CD4-positive, alpha-beta T cell (primary cell): ENCODE measurements around the gene LMBRD1. TPM values are rescaled to one million over a fixed set of nuclear protein-coding genes. Genes with fewer than 3 reads are reported as not detected.
"Not testable (repeated sequence)": the region's sequence is repeated elsewhere in the genome, so short reads cannot be mapped to it uniquely, and the experiment has no call there.

ENCODE experiments used
- ATAC-seq: fragments of 200-7000 bp; cut with Tn5 transposase; one replicate; pipeline ENCODE4 v1.10.0; 2022; ENCODE audit warnings: mild to moderate bottlenecking; ENCODE audit not compliant: poor library complexity
- CTCF ChIA-PET: fragments of 350-600 bp; sonication (Branson Sonifier 250); formaldehyde crosslinking; loops from one replicate; lab custom pipeline; 2021; ENCODE audit warnings: antibody characterized with exemption, inconsistent platforms; lab: Charles Lee
- POLR2A ChIA-PET: fragments of 350-600 bp; sonication (Branson Sonifier 250); formaldehyde crosslinking; loops from one replicate; lab custom pipeline; 2021; ENCODE audit warnings: antibody characterized with exemption, inconsistent platforms; lab: Charles Lee
- DNase-seq, 14 experiments: peaks; one replicate each; pipeline ENCODE4 v3.0.0-alpha.2; 2013 to 2020; ENCODE audit warnings: mixed read lengths in 2 of 14
- H3K27ac ChIP-seq, 2 donors: one replicate each; pipeline versions ENCODE4 v1.5.1 to v1.7.0; 2013; ENCODE audit warnings: low read length in 2 of 2, low read depth in 1 of 2, mild to moderate bottlenecking in 1 of 2
- H3K27me3 ChIP-seq, 2 experiments: 1 replicate in 1 of 2; 2 replicates in 1 of 2; pipeline versions ENCODE4 v1.6.1 to v1.7.0; 2013; ENCODE audit warnings: low read length in 2 of 2, control low read depth in 1 of 2, mild to moderate bottlenecking in 1 of 2, moderate library complexity in 1 of 2; ENCODE audit not compliant: insufficient read depth in 2 of 2, control insufficient read depth in 1 of 2
- H3K36me3 ChIP-seq: one replicate; pipeline ENCODE4 v1.6.1; 2013; ENCODE audit warnings: low read length, control low read depth; ENCODE audit not compliant: insufficient read depth
- H3K4me1 ChIP-seq: one replicate; pipeline ENCODE4 v1.6.1; 2013; ENCODE audit warnings: low read length, control low read depth; ENCODE audit not compliant: insufficient read depth
- H3K4me3 ChIP-seq: one replicate; pipeline ENCODE4 v1.5.1; 2013; ENCODE audit warnings: mild to moderate bottlenecking, low read length, moderate library complexity
- H3K9me3 ChIP-seq, 2 experiments: 1 replicate in 1 of 2; 2 replicates in 1 of 2; pipeline versions ENCODE4 v1.6.1 to v1.7.0; 2013; ENCODE audit warnings: low read length in 2 of 2, mild to moderate bottlenecking in 2 of 2, control low read depth in 1 of 2, moderate library complexity in 1 of 2; ENCODE audit not compliant: control insufficient read depth in 1 of 2, insufficient read depth in 1 of 2
- H3K27ac Mint-ChIP-seq: one replicate; pipeline ENCODE4 v1.8.0; 2020; ENCODE audit warnings: mixed read lengths
- H3K27me3 Mint-ChIP-seq: one replicate; pipeline ENCODE4 v1.8.0; 2021; ENCODE audit warnings: mixed read lengths
- H3K36me3 Mint-ChIP-seq: one replicate; pipeline ENCODE4 v1.8.0; 2021; ENCODE audit warnings: low read depth, mixed read lengths
- H3K4me1 Mint-ChIP-seq: one replicate; pipeline ENCODE4 v1.8.0; 2021; ENCODE audit warnings: low read depth, mixed read lengths
- H3K4me3 Mint-ChIP-seq: one replicate; pipeline ENCODE4 v1.8.0; 2020; ENCODE audit warnings: mild to moderate bottlenecking, mixed read lengths
- H3K9me3 Mint-ChIP-seq: one replicate; pipeline ENCODE4 v1.8.0; 2020; ENCODE audit warnings: mixed read lengths
- CTCF ChIP-seq: fragments of 200-600 bp; IDR thresholded peaks from one replicate; pipeline ENCODE4 v1.8.0; 2022; ENCODE audit warnings: antibody characterized with exemption, mild to moderate bottlenecking
- intact Hi-C, 2 experiments: fragments of 100-400 bp; cut with DNase I in 1 of 2; cut with micrococcal nuclease in 1 of 2; formaldehyde crosslinking; loops; one replicate each; pipeline versions ENCODE4 v1.15.1 to v1.9.0; 2023 to 2025; cut with DNase I, micrococcal nuclease
- total RNA-seq, 174 experiments: library from RNA in 2 of 174; stranded (reverse) in 2 of 174; gene quantifications; one replicate each; pipeline ENCODE4 v1.2.3 and lab custom pipeline; 2021 to 2026

LMBRD1 gene
- total RNA-seq, 2 experiments from 2014 or later = 40.3 to 42.0 TPM

GRCh38 chr6:69801711-69802110 lies 4.9 kb upstream of the LMBRD1 start:
- Histone ChIP-seq H3K4me3 (no peak overlapping the region), H3K27me3 (no peaks in the 10 kb centered on the region), H3K9me3 (no peaks in the 10 kb centered on the region), H3K4me1 (peaks cover 9% of the 10 kb centered on the region), H3K27ac (no peak overlapping the region), H3K36me3 (no peaks in the 10 kb centered on the region)
- ChIA-PET POLR2A (no interaction called here), CTCF (no interaction called here)
- Mint-ChIP-seq H3K4me1 (peaks cover 16% of the 10 kb centered on the region), H3K9me3 (no peaks in the 10 kb centered on the region), H3K27ac (no peak overlapping the region), H3K36me3 (no peaks in the 10 kb centered on the region), H3K4me3 (no peak overlapping the region), H3K27me3 (peaks cover 5% of the 10 kb centered on the region)
- no peak for ATAC-seq
- intact Hi-C loops = no loop called here
- DNase-seq = no peak
- no peak for TF ChIP-seq CTCF

GRCh38 chr6:69801225-69801624 lies 4.4 kb upstream of the LMBRD1 start:
- TF ChIP-seq CTCF = no peak
- no peak overlapping the region for H3K4me3 Mint-ChIP-seq
- peaks cover 9% of the 10 kb centered on the region for H3K4me1 ChIP-seq
- ATAC-seq = no peak
- intact Hi-C loops = no loop called here
- no peak overlapping the region for H3K27ac Mint-ChIP-seq
- H3K27me3 Mint-ChIP-seq = peaks cover 5% of the 10 kb centered on the region
- CTCF ChIA-PET = no interaction called here
- H3K9me3 Mint-ChIP-seq = no peaks in the 10 kb centered on the region
- no peak for DNase-seq
- H3K27me3 ChIP-seq = no peaks in the 10 kb centered on the region
- H3K4me3 ChIP-seq = no peak overlapping the region
- POLR2A ChIA-PET = no interaction called here
- H3K27ac ChIP-seq = no peak overlapping the region
- H3K9me3 ChIP-seq = no peaks in the 10 kb centered on the region
- H3K36me3 Mint-ChIP-seq = peaks cover 1% of the 10 kb centered on the region
- H3K4me1 Mint-ChIP-seq = peaks cover 16% of the 10 kb centered on the region
- no peaks in the 10 kb centered on the region for H3K36me3 ChIP-seq

- H3K27me3 ChIP-seq, ATAC-seq, DNase-seq, H3K9me3 Mint-ChIP-seq, H3K27ac ChIP-seq, H3K36me3 ChIP-seq, CTCF ChIA-PET, H3K4me3 Mint-ChIP-seq, H3K27me3 Mint-ChIP-seq, H3K9me3 ChIP-seq, H3K4me3 ChIP-seq: not testable (repeated sequence)
- POLR2A ChIA-PET = interaction anchor here (0.6 to 3.9 kb wide), 2 partner anchors 16 to 20 kb away, joined by 3 to 74 read pairs; no protein-coding TSS in a partner anchor
- H3K4me1 ChIP-seq = peaks cover 14% of the 10 kb centered on the region
- H3K4me1 Mint-ChIP-seq = peaks cover 40% of the 10 kb centered on the region
- intact Hi-C loops = loop anchor here (5.0 to 10.0 kb wide), 7 partner anchors 34 to 1489 kb away; partner anchors contain the start of genes FAM135A (in 2 of the 2), SDHAF4 (in 2 of the 2), OGFRL1 (in 1 of the 2) and SMAP1 (in 1 of the 2)
- peaks cover 11% of the 10 kb centered on the region for H3K36me3 Mint-ChIP-seq
- H3K27ac Mint-ChIP-seq = peak overlapping the region; percentile 91
Observed at GRCh38 chr6:69798796-69799195, 2.0 kb upstream of the LMBRD1 start.
